ENCODE results near the gene MKRN1. TPM values are rescaled to one million over a fixed set of nuclear protein-coding genes. Genes with fewer than 3 reads are reported as not detected.
"Not testable (repeated sequence)": the region's sequence is repeated elsewhere in the genome, so short reads cannot be mapped to it uniquely, and the experiment has no call there.

The MKRN1 gene
- total RNA-seq, 2 donors from 2014 or later: 77.6 to 81.5 TPM

- H3K27me3 Mint-ChIP-seq: no peaks in the 10 kb centered on the region
- no peaks in the 10 kb centered on the region for H3K9me3 Mint-ChIP-seq
- H3K4me3 Mint-ChIP-seq: no peak overlapping the region
- peaks cover 5% of the 10 kb centered on the region for H3K4me1 Mint-ChIP-seq
- no peak for ATAC-seq (replicated peaks)
- H3K36me3 Mint-ChIP-seq (ENCODE audit: low read depth): peaks cover 92% of the 10 kb centered on the region
- peak overlapping the region; percentile 53 for H3K27ac Mint-ChIP-seq
These were observed 20.4 kb downstream of the MKRN1 start for GRCh38 chr7:140458916-140459315.

DNA sequence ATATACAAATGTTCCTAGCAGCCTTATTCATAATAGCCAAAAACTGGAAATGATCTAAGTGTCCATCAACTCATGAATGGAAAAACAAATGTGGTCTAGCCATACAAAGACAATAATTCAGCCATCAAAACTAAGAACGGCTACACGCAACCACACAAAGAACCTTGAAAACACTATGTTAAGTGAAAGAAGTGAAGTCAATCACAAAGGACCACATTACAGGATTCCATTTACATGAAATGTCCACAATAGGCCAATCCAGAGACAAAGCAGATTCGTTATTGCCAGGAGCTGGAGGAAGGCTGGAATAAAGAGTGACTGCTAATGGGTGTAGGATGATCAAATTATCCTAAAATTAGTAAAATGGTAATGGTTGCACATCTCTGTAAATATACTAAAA, 21.1 kb downstream of the MKRN1 start:
- Mint-ChIP-seq H3K36me3 (ENCODE audit: low read depth) (peaks cover 94% of the 10 kb centered on the region), H3K27me3 (no peaks in the 10 kb centered on the region), H3K4me3 (no peak overlapping the region), H3K27ac (no peak overlapping the region), H3K4me1 (peaks cover 8% of the 10 kb centered on the region), H3K9me3 (no peaks in the 10 kb centered on the region)
- ATAC-seq (replicated peaks): no peak

DNA sequence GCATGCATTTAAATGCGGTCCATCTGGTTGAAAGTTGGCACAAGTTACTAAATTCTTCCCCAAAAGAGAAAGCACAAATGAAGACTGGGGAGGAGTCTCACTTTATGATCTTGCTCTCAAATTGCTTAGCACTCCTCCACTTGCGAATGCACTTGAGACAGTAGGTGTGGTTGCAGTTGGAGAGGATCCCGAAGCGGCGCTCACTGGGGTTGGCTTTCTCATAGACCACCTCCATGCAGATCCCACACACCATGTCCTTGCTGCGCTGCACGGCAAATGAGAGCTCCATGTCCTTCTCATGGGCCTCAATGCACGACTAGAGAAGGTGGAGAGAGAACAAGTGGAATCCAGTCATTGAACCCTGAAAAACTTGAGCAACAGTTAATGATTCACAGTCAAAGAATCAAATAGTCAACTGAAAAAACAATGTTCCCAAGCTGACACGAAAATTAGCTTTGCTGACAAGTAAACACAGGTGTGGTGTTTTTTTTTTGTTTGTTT, 22.7 kb downstream of the MKRN1 start:
- no peaks in the 10 kb centered on the region for H3K27me3 Mint-ChIP-seq
- H3K4me3 Mint-ChIP-seq: no peak overlapping the region
- H3K4me1 Mint-ChIP-seq: peaks cover 12% of the 10 kb centered on the region
- H3K9me3 Mint-ChIP-seq: no peaks in the 10 kb centered on the region
- no peak for ATAC-seq (replicated peaks)
- peaks cover 98% of the 10 kb centered on the region for H3K36me3 Mint-ChIP-seq (ENCODE audit: low read depth)
- H3K27ac Mint-ChIP-seq: no peak overlapping the region

DNA sequence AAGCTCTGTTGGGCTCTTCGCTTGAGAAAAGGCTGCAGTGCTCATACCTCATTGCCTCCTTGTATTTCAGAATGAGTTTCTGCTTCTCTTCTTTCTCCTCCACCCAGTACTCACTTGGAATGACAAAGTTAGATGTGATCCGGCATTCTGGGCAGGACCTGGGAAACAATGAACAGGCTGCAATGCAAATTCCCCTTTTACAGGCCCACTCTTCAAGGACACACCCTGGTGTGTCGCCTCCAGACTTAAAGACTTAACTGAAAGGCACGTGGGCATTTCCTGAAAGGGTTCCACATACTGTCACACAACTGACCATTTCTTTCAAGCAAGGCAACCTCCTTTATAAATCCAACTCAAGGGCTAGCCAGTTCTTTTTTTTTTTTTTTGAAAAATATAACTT, 23.6 kb downstream of the MKRN1 start:
- H3K4me1 Mint-ChIP-seq: peaks cover 16% of the 10 kb centered on the region
- no peak for ATAC-seq (replicated peaks)
- peaks cover 90% of the 10 kb centered on the region for H3K36me3 Mint-ChIP-seq (ENCODE audit: low read depth)
- no peaks in the 10 kb centered on the region for H3K9me3 Mint-ChIP-seq
- no peak overlapping the region for H3K27ac Mint-ChIP-seq
- H3K27me3 Mint-ChIP-seq: no peaks in the 10 kb centered on the region
- no peak overlapping the region for H3K4me3 Mint-ChIP-seq

GRCh38 chr7:140454657-140455015, 24.7 kb downstream of the MKRN1 start:
- H3K36me3 Mint-ChIP-seq (ENCODE audit: low read depth): peaks cover 78% of the 10 kb centered on the region
- H3K4me3 Mint-ChIP-seq: peak overlapping the region; percentile 36
- ATAC-seq (replicated peaks): peak; percentile 69
- H3K4me1 Mint-ChIP-seq: peaks cover 16% of the 10 kb centered on the region
- no peaks in the 10 kb centered on the region for H3K9me3 Mint-ChIP-seq
- peak overlapping the region; percentile 71 for H3K27ac Mint-ChIP-seq
- H3K27me3 Mint-ChIP-seq: no peaks in the 10 kb centered on the region

DNA sequence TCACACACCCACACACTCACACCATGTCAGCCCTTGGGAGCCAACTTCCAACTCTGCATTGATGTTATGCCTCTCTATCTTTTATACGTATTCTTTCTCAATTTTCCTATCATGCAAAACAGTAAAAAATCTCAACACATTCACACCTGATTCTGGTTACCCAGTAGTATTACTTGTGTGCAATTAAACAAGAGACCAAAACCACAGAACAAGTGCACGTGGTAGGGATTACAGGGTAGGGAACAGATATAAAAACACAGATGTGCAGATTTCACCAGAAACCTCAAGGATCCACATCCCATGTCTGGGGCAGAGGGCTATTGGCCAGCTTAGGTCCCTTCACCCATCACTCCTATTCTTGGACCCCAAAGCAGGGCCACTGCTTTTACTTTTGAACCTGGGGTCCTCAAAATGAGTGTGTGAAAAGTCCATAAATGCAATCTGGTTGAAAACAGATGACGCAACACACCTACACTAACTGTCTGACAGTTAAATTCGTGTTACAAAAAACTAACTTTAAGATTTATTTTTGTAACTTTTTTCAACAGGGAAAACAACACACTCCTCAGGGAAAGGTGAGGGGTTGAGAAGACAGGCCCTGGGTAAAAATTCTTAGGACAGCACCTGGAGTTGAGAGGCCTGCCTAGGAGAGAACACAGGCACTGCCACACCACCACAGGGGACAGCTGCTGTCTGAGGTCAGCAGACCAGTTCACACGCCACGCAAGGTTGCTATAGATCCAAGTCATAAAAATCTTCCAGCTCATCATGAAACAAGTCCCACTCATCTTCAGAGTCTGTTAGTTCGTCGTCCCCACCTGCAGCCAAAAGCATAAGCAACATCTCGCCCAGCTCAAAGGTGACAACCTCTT, 25.3 kb downstream of the MKRN1 start:
- Mint-ChIP-seq H3K36me3 (ENCODE audit: low read depth) (peaks cover 72% of the 10 kb centered on the region), H3K4me3 (peak overlapping the region; percentile 36), H3K4me1 (peaks cover 16% of the 10 kb centered on the region), H3K27ac (peak overlapping the region; percentile 71)
- H3K27me3 Mint-ChIP-seq, H3K9me3 Mint-ChIP-seq: not testable (repeated sequence)
- peak; percentile 75 for ATAC-seq (replicated peaks)

- H3K36me3 Mint-ChIP-seq (ENCODE audit: low read depth): peaks cover 65% of the 10 kb centered on the region
- no peaks in the 10 kb centered on the region for H3K9me3 Mint-ChIP-seq
- no peak overlapping the region for H3K27ac Mint-ChIP-seq
- H3K4me3 Mint-ChIP-seq: no peak overlapping the region
- H3K4me1 Mint-ChIP-seq: peaks cover 16% of the 10 kb centered on the region
- ATAC-seq (replicated peaks): no peak
- H3K27me3 Mint-ChIP-seq: no peaks in the 10 kb centered on the region
These were observed 26.0 kb downstream of the MKRN1 start for GRCh38 chr7:140453273-140453672.

DNA sequence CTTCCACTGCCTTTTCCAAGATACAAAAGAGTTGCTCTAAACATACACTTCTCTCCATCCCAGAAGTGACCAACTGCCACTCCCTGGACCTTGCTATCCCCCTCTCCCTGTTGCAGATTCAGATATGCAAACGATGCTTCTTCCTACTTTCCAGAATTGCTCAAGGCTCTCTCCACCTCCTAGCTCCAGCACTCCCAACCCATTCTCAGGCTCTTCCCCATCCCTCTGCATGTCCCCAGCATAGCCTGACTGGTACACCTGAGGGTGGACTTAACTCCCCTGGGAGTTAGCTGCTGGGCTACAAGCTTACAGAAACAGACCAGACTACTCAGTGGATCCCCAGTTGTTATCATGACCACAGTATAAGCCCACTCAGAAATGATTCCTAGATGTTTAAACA, 27.6 kb downstream of the MKRN1 start:
- no peak for ATAC-seq (replicated peaks)
- peaks cover 49% of the 10 kb centered on the region for H3K36me3 Mint-ChIP-seq (ENCODE audit: low read depth)
- no peaks in the 10 kb centered on the region for H3K27me3 Mint-ChIP-seq
- H3K4me3 Mint-ChIP-seq: no peak overlapping the region
- no peaks in the 10 kb centered on the region for H3K9me3 Mint-ChIP-seq
- peaks cover 12% of the 10 kb centered on the region for H3K4me1 Mint-ChIP-seq
- H3K27ac Mint-ChIP-seq: no peak overlapping the region

DNA sequence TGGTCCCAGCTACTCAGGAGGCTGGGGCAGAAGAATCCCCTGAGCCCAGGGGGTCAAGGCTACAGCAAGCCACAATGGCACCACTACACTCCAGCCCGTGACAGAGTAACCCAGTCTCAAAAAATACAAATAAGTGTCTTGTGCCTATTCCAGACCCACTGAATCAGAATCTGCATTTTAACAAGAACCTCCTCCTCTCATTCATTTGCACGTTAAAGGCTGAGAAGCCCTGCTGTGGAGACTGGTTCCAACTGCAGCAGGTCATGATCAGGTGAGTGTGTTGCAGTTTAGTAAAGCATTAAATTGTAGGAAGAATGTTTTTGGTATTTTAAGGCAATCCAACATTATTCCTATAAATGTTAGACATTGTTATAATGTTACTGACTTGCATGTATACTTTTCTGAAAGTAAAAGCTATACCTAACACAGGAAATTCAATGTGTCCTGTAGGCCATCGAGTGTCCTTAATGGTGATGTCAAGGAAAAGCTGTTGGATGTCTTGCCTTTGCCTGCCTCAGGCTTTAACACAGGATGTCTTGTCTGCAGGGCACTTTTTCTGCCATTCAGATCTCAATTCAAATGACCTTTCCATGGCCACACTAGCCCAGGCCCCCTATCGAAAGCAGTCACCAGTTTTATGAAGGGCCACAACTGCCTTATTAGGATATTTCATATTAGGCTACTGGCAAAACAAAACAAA, 30.4 kb downstream of the MKRN1 start:
- Mint-ChIP-seq H3K4me3 (no peak overlapping the region), H3K36me3 (ENCODE audit: low read depth) (peaks cover 21% of the 10 kb centered on the region), H3K9me3 (no peaks in the 10 kb centered on the region), H3K27me3 (no peaks in the 10 kb centered on the region), H3K27ac (no peak overlapping the region), H3K4me1 (peaks cover 12% of the 10 kb centered on the region)
- no peak for ATAC-seq (replicated peaks)

DNA sequence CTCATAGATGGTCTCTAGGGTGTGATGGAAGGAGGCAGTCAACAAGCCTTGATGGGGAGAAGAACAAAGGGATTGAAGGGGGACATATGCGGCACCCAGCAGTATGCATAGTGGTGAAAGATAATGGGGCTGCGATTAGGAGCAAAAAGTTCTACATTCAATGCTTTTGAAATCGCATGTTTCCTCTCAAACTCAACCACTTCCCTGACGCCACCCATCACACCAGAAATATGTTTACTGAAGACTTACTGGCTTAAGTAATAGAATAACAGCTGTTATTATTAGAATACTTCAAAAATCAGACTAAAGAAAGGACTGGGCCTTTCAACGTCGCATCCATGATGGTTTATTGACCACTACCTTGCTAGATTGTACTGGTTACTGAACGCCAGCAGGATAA, 31.5 kb downstream of the MKRN1 start:
- Mint-ChIP-seq H3K27me3 (no peaks in the 10 kb centered on the region), H3K36me3 (ENCODE audit: low read depth) (peaks cover 11% of the 10 kb centered on the region), H3K4me3 (no peak overlapping the region), H3K27ac (no peak overlapping the region), H3K4me1 (peaks cover 8% of the 10 kb centered on the region), H3K9me3 (no peaks in the 10 kb centered on the region)
- no peak for ATAC-seq (replicated peaks)

- H3K27ac Mint-ChIP-seq: no peak overlapping the region
- no peaks in the 10 kb centered on the region for H3K36me3 Mint-ChIP-seq (ENCODE audit: low read depth)
- H3K4me1 Mint-ChIP-seq: peaks cover 3% of the 10 kb centered on the region
- H3K9me3 Mint-ChIP-seq: no peaks in the 10 kb centered on the region
- H3K4me3 Mint-ChIP-seq: no peak overlapping the region
- ATAC-seq (replicated peaks): no peak
- no peaks in the 10 kb centered on the region for H3K27me3 Mint-ChIP-seq
These were observed 32.8 kb downstream of the MKRN1 start for GRCh38 chr7:140446467-140446866.

DNA sequence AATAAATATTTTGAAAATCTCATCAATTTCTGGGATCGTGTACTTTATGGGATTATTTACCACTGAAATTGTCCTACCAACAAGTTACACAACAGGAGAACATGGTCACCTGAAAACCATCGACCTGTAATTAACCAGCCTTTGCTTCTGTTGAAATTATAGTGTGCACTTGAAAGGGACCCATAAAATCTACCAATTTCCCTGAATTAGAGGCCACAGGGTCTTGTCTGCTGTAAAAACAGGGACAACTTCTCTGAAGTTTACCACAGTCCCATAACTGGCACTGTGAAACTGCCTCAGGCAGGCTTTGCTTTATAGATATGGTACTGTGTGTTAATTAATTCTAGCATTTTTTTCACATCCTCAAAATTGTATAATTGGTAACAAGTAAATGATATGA, 37.8 kb downstream of the MKRN1 start:
- ATAC-seq (replicated peaks): no peak
- no peak overlapping the region for H3K27ac Mint-ChIP-seq
- H3K36me3 Mint-ChIP-seq (ENCODE audit: low read depth): no peaks in the 10 kb centered on the region

DNA sequence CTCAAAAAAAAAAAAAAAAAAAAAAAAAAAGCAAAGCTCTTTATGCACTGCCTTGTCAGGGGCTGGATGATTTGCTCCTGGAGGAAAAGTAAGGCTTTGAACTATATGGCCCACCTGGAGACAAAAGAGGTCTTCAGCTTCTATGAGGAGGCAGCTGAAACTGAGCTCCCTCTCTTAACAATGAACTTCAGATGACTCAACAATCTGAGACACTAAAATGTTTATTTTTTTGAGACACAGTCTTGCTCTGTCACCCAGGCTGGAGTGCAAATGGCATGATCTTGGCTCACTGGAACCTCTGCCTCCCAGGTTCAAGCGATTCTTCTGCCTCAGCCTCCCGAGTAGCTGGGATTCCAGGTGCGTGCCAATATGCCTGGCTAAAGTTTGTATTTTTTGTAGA, 38.7 kb downstream of the MKRN1 start:
- H3K27ac Mint-ChIP-seq: no peak overlapping the region
- H3K4me3 Mint-ChIP-seq: no peak overlapping the region
- no peaks in the 10 kb centered on the region for H3K36me3 Mint-ChIP-seq (ENCODE audit: low read depth)
- no peak for ATAC-seq (replicated peaks)
- H3K9me3 Mint-ChIP-seq: no peaks in the 10 kb centered on the region
- H3K4me1 Mint-ChIP-seq: peaks cover 5% of the 10 kb centered on the region
- no peaks in the 10 kb centered on the region for H3K27me3 Mint-ChIP-seq

More for the DNA sequence above, 37.8 kb downstream of the MKRN1 start:
- H3K4me1 Mint-ChIP-seq: peaks cover 5% of the 10 kb centered on the region
- no peak overlapping the region for H3K4me3 Mint-ChIP-seq
- no peaks in the 10 kb centered on the region for H3K27me3 Mint-ChIP-seq
- no peaks in the 10 kb centered on the region for H3K9me3 Mint-ChIP-seq

DNA sequence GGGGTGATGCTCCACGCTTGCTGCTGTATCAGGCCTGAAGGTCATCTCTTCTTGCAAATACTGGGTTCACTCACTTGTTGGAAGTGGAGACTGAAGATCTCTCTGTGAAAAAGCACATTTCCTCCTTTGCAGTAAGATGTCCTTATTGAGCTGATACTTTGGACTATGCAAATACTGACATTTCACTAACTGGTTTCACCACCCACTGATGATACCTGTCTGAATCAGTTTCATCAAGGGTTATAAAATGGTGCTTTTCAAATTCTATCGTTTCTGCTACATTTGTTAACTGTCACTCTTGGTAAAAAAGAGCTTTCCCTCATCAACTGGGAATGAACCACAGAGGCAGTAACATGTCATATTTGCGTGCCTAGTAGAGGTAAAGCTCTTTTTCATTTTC, 39.9 kb downstream of the MKRN1 start:
- no peaks in the 10 kb centered on the region for H3K27me3 Mint-ChIP-seq
- peak overlapping the region; percentile 18 for H3K4me3 Mint-ChIP-seq
- H3K27ac Mint-ChIP-seq: peak overlapping the region; percentile 65
- peaks cover 5% of the 10 kb centered on the region for H3K4me1 Mint-ChIP-seq
- no peaks in the 10 kb centered on the region for H3K9me3 Mint-ChIP-seq
- H3K36me3 Mint-ChIP-seq (ENCODE audit: low read depth): no peaks in the 10 kb centered on the region
- peak; percentile 93 for ATAC-seq (replicated peaks)
